OCI-LY3 (cell line): Measurements from ENCODE around the gene RPUSD3.

Experiments used
- CTCF ChIP-seq: fragments of 200-600, 300-600 bp; sonication (generic); IDR thresholded peaks from 2 replicates; pipeline ENCODE4 v1.5.1; 2014; ENCODE audit warnings: antibody characterized with exemption, low read length, low read depth
- EZH2phosphoT487 ChIP-seq: fragments of 200-600 bp; shearing (Covaris generic); IDR thresholded peaks from 2 replicates; pipeline ENCODE4 v1.6.1; 2018; ENCODE audit warnings: antibody characterized with exemption, mixed run types, low read depth

GRCh38 chr3:9886328-9886727 lies 42.5 kb upstream of the RPUSD3 start:
- no peak for TF ChIP-seq CTCF
- TF ChIP-seq EZH2phosphoT487: no peak
